Choroid plexus epithelial cell (primary cell): ENCODE data around the gene PDCD11.

Experiments used
- DNase-seq: peaks from one replicate; pipeline ENCODE4 v3.0.0-alpha.2; 2010; ENCODE audit warnings: low read depth
- H3K4me3 ChIP-seq: 2 replicates; pipeline ENCODE4 v1.5.1; 2011; ENCODE audit warnings: low read depth, mild to moderate bottlenecking, control low read depth, low read length, moderate library complexity
- TF ChIP-seq, protein P1 (sequence below): conservative IDR thresholded peaks from 2 replicates; pipeline ENCODE4 v1.5.1; 2011; ENCODE audit warnings: low read depth, mild to moderate bottlenecking, control low read depth, inconsistent platforms, low read length, moderate library complexity

The PDCD11 gene

GRCh38 chr10:103490986-103491314 is 94.5 kb downstream of the PDCD11 start:
- TF ChIP-seq, protein P1, sequence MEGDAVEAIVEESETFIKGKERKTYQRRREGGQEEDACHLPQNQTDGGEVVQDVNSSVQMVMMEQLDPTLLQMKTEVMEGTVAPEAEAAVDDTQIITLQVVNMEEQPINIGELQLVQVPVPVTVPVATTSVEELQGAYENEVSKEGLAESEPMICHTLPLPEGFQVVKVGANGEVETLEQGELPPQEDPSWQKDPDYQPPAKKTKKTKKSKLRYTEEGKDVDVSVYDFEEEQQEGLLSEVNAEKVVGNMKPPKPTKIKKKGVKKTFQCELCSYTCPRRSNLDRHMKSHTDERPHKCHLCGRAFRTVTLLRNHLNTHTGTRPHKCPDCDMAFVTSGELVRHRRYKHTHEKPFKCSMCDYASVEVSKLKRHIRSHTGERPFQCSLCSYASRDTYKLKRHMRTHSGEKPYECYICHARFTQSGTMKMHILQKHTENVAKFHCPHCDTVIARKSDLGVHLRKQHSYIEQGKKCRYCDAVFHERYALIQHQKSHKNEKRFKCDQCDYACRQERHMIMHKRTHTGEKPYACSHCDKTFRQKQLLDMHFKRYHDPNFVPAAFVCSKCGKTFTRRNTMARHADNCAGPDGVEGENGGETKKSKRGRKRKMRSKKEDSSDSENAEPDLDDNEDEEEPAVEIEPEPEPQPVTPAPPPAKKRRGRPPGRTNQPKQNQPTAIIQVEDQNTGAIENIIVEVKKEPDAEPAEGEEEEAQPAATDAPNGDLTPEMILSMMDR = no peak
- no peak for DNase-seq
- no peak overlapping the region for H3K4me3 ChIP-seq

- no peak overlapping the region for H3K4me3 ChIP-seq
- TF ChIP-seq, protein P1 = no peak
- peak; percentile 96 for DNase-seq
Observed at GRCh38 chr10:103491729-103492364, 95.4 kb downstream of the PDCD11 start.

DNA sequence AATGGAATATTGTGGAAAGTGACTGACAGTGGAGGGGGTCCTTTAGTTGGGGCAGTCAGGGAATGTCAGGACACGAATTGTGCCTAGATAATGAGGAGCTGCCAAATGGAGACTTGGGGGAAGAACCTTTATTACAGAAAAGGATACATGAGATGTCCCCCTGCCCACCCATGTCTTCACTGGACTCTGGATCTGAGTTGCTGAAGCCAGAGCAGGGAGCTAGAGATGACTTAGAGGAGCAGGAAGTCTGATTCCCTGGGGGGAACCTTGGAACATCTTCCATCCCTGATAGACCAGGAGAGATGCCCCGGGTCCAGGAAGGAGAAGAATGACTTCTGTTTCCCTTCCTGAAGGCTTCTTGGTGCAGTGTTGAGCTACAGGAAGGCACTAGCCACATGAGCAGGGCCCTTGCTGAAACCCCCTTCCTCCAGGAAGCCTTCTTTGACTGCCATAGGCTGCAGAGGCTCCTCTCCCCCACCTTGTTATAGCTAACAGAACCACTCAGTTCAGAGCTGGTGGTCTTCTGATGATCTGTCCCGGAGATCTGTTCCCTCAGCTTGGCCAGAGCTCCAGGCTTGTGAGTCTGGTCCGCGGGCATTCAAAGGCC is 96.3 kb downstream of the PDCD11 start:
- no peak for DNase-seq
- TF ChIP-seq, protein P1 = no peak
- no peak overlapping the region for H3K4me3 ChIP-seq

GRCh38 chr10:103493362-103493915 is 97.0 kb downstream of the PDCD11 start, which contains the start of gene NEURL1:
Gene NEURL1, plus strand, starts transcription at chr10:103493705. Its CDS starts 683 bp downstream, at chr10:103494388.
- TF ChIP-seq, protein P1 = no peak
- no peak for DNase-seq
- peak within 1 kb of the TSS; percentile 49 for H3K4me3 ChIP-seq

GRCh38 chr10:103493916-103494877 is 97.8 kb downstream of the PDCD11 start:
- peak overlapping the region; percentile 49 for H3K4me3 ChIP-seq
- no peak for DNase-seq
- TF ChIP-seq, protein P1 = no peak

DNA sequence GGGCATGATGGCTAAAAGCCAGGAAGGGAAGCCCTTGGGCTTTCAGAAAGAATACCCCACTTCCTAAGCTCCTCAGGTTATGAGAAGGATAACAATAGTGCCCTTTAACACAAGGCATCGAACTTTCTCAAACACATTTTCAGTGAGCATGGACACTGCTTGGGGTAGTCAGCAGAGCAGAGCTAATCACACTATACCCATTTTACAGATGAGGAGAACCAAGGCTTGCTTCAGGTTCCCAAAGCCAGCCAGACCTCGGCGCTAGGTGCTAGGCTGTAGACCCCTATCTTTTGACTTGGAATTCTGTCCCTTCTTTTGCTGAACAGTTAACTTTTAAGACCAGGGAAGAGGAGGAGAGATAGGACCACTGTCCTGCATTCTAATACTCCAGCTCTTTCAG is 98.9 kb downstream of the PDCD11 start:
- no peak overlapping the region for H3K4me3 ChIP-seq
- DNase-seq = no peak
- TF ChIP-seq, protein P1 = no peak
